ENCODE measurements around the gene KIAA1328.

GRCh38 chr18:37182340-37183135 lies 353.6 kb downstream of the KIAA1328 start:
- TF ChIP-seq CTCF (IDR thresholded peaks at IDR 0.05; ENCODE audit: insufficient read depth, low read length), result no peak
- no peak for TF ChIP-seq POLR2AphosphoS5 (IDR thresholded peaks at IDR 0.05; ENCODE audit: low read depth)
- no peak for TF ChIP-seq REST (IDR thresholded peaks at IDR 0.05; ENCODE audit: insufficient replicate concordance, low read depth)
